H7 (cell line): Measurements from ENCODE around the gene DKK3. TPM values are rescaled to one million over a fixed set of nuclear protein-coding genes. Genes with fewer than 3 reads are reported as not detected.

Source experiments
- DNase-seq: peaks from one replicate; pipeline ENCODE4 v3.0.0; 2012
- H3K27me3 ChIP-seq: 2 replicates; pipeline ENCODE4 v1.6.0; 2011; ENCODE audit warnings: mild to moderate bottlenecking, low read length; ENCODE audit not compliant: control insufficient read depth, insufficient read depth
- H3K36me3 ChIP-seq: replicated peaks from 2 replicates; pipeline ENCODE4 v1.5.1; 2011; ENCODE audit warnings: low read length; ENCODE audit not compliant: control insufficient read depth, insufficient read depth
- H3K4me3 ChIP-seq: 2 replicates; pipeline ENCODE4 v1.5.1; 2011; ENCODE audit warnings: low read depth, mild to moderate bottlenecking, control low read depth, low read length, moderate library complexity; ENCODE audit not compliant: insufficient read depth
- total RNA-seq: library from RNA; depleted of rRNA; stranded (reverse); fragments of >200 nt; shearing (Covaris generic); gene quantifications from 2 replicates; pipeline ENCODE4 v1.2.3, GENCODE V29; 2014

Gene DKK3
- total RNA-seq, 1 experiment from 2014 or later, result 15.3 TPM

DNA sequence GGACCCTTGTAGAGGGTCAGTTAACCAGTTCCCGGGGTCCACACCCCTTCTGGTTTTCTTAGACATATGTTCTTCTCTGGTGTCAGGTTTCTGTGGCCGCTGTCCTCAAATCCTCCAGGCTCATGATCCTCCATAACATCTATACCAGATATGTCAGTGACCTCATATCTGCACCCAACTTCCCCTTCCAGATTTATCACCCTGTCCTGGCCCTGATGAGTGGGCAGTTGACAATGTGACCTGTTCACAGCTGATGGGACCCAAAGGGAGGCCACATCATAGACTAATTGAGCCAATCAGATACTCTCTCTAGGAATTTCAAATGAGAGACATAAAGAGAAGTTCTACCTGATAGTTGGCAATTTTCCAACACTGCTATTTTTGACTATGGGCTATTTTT is 5.1 kb downstream of the DKK3 start:
- peaks cover 13% of the 10 kb centered on the region for H3K27me3 ChIP-seq
- no peak for DNase-seq
- no peaks in the 10 kb centered on the region; the same call in 1 of the 2 replicates for H3K36me3 ChIP-seq
- H3K4me3 ChIP-seq, result no peak overlapping the region

DNA sequence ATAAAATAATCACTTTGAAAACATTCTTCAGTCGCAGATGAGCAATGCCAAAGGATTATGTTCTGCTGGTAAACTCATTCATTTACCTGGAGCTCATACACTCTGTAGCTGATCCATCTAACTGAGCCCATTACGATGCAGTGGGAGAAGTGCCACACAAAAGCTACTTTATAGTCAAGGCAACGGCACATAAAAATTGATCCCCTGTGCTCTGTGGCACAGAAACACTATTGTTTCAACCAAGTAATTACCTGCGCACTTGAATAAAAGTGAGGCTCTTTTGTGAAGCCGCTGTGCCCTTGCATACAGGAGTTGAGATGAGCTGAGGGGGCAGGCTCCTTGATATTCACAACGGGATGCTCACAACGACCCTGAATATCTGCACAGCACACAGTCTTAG is 7.2 kb downstream of the DKK3 start:
- peaks cover 2% of the 10 kb centered on the region for H3K36me3 ChIP-seq
- H3K27me3 ChIP-seq, result no peaks in the 10 kb centered on the region; the same call in 1 of the 2 replicates
- no peak for DNase-seq
- no peak overlapping the region for H3K4me3 ChIP-seq

DNA sequence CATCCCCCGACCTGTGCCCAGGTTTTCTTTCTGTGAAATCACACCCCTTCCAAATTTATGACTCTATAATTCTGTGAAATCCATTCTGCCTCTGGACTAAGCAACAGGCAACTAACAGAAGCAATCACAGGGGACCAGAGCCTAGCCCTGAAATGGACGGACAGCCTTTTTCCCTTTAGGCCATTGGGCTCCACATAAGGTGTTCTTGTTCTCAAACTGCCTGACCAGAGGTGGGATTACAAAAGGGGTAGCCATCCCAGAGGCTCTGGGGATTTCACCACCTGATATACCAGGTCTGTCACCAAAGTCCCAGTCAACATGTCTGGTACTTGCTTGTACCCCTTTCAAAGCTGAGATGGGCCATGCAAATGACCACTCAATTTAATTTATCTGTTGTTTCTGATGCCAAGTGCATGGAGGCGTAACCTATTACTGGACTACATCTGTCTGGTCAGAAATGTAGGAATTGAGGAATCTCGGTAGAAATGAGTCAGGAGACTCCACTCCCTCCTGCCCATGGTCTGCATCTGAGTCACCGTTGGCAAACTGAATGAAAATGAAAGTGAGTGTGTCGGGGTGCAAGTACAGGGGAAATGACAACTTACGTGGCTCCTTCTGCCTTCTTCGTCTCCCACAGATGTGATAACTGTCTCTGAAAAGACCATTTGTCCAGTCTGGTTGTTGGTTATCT is 10.2 kb downstream of the DKK3 start:
- no peak overlapping the region for H3K4me3 ChIP-seq
- H3K27me3 ChIP-seq, result no peaks in the 10 kb centered on the region
- DNase-seq, result no peak
- peaks cover 2% of the 10 kb centered on the region for H3K36me3 ChIP-seq

DNA sequence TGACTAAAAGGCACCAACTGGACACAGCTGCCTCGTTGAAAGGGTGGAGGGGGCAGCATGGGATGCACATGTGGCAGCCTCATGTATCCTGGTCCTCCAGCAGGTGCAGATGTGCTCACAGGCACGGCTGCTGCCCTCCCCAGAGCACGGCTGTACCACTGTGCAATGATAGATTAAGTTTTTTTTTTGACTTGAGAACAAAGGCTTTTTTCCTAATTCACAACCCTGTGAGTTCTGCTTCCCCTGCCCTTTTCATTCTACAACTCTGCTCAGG is 11.4 kb downstream of the DKK3 start:
- DNase-seq, result no peak
- Histone ChIP-seq H3K4me3 (no peak overlapping the region), H3K27me3 (no peaks in the 10 kb centered on the region), H3K36me3 (peaks cover 2% of the 10 kb centered on the region)

DNA sequence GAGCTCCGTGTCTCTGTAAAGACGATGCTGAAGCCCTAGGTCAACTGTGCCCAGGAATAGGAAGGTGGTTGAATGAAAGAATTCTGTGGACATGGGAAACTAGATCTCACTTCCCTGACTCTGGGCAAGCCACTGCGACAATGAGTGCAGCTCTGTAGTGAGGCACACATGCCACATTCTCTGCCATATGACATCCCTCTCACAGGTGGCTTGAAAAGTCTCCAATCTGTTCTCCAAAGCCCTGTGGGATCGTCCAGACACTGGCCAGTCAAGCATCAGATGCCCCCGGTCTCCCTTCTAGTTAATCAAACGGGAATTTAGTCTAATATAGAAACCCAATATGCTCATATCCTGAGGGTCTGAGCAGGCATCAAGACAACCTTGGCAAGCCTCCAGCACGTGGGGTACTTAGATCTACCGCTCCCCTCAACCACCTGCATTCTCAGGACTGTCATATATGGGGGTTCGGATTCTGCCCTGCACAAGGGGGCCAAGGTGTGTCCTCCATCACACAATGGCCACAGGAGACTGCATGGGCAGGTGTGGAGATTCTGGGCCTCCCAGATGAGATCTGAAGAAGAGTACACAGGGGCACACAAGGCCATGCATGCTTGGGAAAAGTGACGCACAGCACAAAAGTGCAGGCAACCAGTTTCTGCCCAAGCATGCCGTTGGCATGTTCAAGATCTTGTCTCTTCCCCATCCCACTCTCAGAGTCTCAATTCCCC is 11.9 kb downstream of the DKK3 start:
- no peak for DNase-seq
- Histone ChIP-seq H3K27me3 (no peaks in the 10 kb centered on the region), H3K36me3 (peaks cover 2% of the 10 kb centered on the region), H3K4me3 (no peak overlapping the region)

DNA sequence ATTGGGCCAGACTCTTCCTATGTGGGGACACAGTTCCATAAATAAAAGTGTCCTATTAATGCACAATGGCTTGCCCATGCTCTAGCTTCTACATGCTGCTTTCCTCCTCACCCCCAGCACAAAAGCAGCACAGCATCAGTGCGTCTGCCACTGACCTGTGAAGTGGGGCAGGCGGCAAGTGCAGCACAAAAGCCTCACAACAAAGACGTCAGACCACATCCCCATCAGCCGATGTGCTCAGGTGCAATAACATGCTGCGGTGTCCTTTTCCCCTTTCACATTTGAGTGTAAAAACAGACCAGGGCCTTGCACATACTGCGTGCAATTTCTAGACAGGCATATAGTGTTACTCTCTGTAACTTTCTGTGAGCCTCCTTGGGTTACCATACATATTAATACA is 12.8 kb downstream of the DKK3 start:
- no peaks in the 10 kb centered on the region for H3K27me3 ChIP-seq
- peaks cover 2% of the 10 kb centered on the region for H3K36me3 ChIP-seq
- no peak overlapping the region for H3K4me3 ChIP-seq
- no peak for DNase-seq

DNA sequence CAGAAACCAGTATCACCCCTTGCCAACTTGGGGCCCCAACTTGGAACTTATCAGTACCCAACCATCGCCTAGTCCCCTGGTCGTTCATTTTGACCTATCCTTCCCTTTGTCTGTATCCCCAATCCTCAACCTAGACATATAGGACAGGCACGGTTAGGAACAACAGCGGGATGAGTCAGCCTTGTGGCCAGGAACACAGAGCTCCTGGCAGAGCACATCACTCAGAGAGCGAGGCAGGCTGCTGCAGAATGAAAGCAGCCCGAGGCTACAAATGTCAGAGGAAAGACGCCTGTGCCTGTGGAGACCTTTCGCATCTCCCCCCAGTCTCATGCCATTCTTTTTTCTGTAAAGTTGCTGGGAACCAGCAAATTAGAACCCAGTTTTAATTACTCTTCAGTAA is 14.6 kb downstream of the DKK3 start:
- no peak for DNase-seq
- H3K27me3 ChIP-seq, result no peaks in the 10 kb centered on the region
- H3K4me3 ChIP-seq, result no peak overlapping the region
- H3K36me3 ChIP-seq, result peaks cover 2% of the 10 kb centered on the region

DNA sequence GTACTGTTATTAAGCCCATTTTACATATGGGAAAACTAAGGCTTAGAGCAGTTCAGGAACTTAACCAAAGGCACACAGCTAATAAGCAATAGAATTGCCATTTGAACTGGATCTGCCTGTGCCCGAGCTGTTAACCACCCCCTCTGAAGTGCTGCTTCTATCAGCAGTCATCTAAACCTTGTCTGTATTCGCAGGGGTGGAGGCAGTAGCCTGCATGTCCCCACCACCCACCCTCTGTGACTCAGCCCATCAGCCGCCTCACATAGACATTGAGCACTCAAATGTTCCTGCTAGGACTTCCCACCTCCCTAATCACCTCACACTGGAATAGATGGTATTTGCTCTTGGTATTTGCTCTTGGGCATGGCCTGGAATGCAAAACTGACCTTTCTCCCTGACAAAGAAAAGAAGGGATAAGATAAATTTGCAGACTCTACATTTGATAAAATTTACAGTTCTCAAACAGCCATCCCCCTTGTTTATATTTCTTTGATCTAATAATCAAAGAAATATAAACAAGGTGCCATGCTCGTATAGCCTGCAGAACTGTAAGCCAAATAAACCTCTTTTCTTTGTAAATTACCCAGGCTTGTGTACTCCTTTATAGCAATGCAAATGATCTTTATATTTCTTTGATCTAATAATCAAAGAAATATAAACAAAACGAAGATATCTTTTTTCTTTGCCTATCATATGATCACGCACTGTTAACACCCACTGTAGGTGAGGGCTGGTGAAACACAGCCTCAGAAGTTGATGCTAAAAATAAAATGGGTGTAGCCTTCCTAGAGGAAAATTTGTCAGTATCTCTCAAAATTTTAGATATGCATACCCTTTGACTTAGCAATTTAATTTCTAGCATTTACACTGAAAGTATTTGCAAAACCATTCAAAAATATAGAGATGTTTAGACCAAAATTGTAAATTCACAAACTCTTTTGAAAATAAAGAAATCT is 15.9 kb downstream of the DKK3 start:
- Histone ChIP-seq H3K27me3 (no peaks in the 10 kb centered on the region), H3K36me3 (peaks cover 2% of the 10 kb centered on the region), H3K4me3 (no peak overlapping the region)
- DNase-seq, result no peak

DNA sequence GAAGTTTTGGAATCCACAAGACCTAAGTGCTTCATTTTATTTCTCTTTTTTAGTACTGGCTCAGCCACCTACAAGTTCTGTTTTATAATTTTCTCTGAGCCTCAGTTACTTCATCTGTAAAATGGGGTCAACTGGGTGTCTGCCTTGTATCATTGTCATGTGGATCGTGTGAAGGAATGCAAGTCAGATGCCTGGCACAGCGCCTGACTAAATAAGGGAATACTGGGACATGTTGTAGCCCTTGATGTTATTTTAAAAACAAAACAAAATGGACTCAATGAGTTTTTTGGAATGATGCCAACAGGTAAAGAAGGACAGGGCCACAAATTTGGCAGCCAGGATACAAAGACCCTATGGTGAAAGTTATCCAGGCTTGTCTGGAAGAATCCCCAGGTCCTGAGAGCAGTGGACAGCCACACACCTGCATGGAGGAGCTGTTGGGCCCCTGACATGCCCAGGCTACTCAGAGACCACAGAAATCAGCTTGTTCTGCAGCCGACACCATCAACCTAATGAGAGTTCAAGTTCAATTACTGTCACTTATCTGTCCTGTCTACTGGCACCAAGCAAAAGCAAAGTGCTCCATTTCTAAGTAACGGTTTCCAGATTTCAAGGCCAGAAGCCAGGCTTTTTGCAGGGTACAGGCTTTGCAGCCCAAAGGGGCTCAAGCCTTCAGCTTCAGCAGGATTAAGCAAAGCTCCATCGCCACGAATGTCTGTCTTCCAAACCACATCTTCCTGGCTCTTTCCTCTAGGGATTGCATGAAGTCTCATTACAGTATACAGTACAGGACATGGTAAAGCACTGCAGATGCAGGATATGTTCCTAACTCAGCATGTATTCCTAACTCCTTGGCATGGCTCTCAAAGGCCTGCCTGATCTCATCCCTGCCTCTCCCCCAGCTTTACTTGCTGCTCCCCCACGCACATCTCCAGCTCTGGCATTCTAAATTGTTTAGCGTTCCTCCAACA is 18.4 kb downstream of the DKK3 start:
- DNase-seq, result no peak
- no peaks in the 10 kb centered on the region for H3K27me3 ChIP-seq
- H3K36me3 ChIP-seq, result no peaks in the 10 kb centered on the region
- no peak overlapping the region for H3K4me3 ChIP-seq

DNA sequence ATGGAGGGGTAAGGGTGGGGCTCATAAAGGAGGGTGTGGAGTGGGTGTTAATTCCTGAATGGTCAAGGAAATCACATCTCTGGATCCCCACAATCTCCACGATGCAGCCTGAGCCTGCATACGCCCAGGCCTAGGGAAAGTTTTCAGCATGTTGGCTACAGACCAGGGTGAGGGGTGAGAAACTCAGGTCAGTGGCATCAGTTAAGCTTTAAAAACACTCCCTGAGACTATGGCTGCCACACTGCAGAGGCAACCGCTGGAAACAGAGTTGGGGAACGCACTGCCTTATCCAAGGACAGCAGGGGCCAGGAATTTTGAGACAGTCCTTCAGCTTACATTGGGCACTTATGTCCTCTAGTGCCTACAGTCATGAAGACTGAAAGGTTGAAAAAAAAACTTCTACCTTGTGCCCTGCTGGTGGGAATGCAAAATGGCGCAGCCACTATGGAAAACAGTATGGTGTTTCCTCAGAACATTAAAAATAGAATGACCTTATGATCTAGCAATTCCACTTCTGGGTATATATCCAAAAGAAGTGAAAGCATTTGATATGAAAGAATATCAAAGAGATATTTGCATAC is 19.7 kb downstream of the DKK3 start:
- Histone ChIP-seq H3K36me3 (no peaks in the 10 kb centered on the region), H3K4me3 (no peak overlapping the region), H3K27me3 (no peaks in the 10 kb centered on the region)
- DNase-seq, result no peak

DNA sequence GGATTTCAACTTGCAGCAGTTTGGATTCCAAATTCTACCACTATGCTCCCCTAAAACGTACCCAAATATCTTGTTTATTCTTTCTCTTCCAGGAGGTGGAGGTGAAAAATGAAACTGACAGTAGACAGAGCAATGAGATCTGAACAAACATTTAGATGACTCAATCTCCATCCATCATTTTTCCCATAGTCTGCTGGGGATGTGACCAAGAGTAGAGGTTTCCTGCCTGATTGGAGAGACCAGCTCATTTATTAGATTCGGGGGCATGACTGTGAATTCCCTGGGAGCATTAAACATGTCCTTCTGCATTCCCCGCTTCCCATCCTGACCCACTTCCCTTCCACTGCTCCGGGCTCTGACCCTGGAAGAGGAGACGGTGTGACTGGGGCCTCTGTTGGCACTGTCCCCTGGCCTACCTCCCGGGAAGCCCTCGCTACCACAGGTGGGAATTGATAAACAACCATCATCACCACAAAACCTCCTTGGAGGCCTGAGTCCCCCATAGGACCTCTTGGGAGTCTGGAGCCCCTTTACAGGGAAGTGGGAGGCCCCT is 20.3 kb downstream of the DKK3 start:
- H3K4me3 ChIP-seq, result no peak overlapping the region
- no peaks in the 10 kb centered on the region for H3K27me3 ChIP-seq
- H3K36me3 ChIP-seq, result no peaks in the 10 kb centered on the region
- DNase-seq, result no peak

DNA sequence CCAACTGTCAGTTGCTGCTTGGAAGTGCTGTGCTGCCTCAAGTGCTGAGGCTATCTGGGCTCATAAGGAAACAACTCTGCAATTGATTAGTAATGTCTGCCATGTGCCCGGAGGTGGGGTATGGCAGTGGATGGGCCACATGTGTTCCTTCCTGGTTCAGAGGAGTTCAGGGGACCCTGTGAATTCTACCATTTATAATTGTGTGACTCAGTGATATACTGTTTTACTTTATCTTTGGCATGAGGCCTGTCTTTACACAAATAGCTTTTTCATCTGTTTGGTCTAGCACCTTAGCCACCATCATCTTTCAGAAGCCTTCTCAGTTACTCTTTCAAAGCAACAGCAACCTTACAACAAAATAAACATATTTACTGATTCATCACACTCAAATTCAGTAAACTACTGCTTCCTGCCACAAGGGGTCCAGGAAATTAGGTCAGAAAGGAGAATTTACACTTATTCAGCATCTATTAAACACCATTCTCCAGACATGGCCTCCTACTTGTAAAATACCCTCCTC is 20.9 kb downstream of the DKK3 start:
- no peak for DNase-seq
- no peaks in the 10 kb centered on the region for H3K27me3 ChIP-seq
- H3K4me3 ChIP-seq, result no peak overlapping the region
- H3K36me3 ChIP-seq, result no peaks in the 10 kb centered on the region
